Measurements from ENCODE around the gene CNOT11.
"Not testable (repeated sequence)": the region's sequence is repeated elsewhere in the genome, so short reads cannot be mapped to it uniquely, and the experiment has no call there.

The CNOT11 gene

GRCh38 chr2:101252408-101253012 is at the start of gene CNOT11:
TSS of gene CNOT11 (plus strand) at chr2:101252886. CDS start at chr2:101252965, 79 bp downstream.
- peak; percentile 95 for DNase-seq

GRCh38 chr2:101204400-101205115 is 48.1 kb upstream of the CNOT11 start:
- DNase-seq: no peak

- DNase-seq: peak; percentile 49
These were observed 46.9 kb upstream of the CNOT11 start for GRCh38 chr2:101205521-101206479.

GRCh38 chr2:101208830-101209229 is 43.9 kb upstream of the CNOT11 start:
- no peak for DNase-seq

GRCh38 chr2:101219246-101219645 is 33.4 kb upstream of the CNOT11 start:
- no peak for DNase-seq

GRCh38 chr2:101220091-101220490 is 32.6 kb upstream of the CNOT11 start:
- DNase-seq: not testable (repeated sequence)

- no peak for DNase-seq
These were observed 28.9 kb upstream of the CNOT11 start for GRCh38 chr2:101223814-101224231.

- DNase-seq: no peak
These were observed 22.1 kb upstream of the CNOT11 start for GRCh38 chr2:101230541-101231001.

GRCh38 chr2:101231240-101231639 is 21.4 kb upstream of the CNOT11 start:
- DNase-seq: no peak

GRCh38 chr2:101231937-101232730 is 20.6 kb upstream of the CNOT11 start:
- no peak for DNase-seq

GRCh38 chr2:101232770-101233169 is 19.9 kb upstream of the CNOT11 start:
- DNase-seq: no peak

GRCh38 chr2:101234169-101234938 is 18.3 kb upstream of the CNOT11 start:
- DNase-seq: no peak

GRCh38 chr2:101235956-101236355 is 16.7 kb upstream of the CNOT11 start:
- DNase-seq: not testable (repeated sequence)

- not testable (repeated sequence) for DNase-seq
These were observed 14.7 kb upstream of the CNOT11 start for GRCh38 chr2:101237944-101238343.

GRCh38 chr2:101238930-101239759 is 13.5 kb upstream of the CNOT11 start:
- DNase-seq: no peak

GRCh38 chr2:101239760-101240118 is 12.9 kb upstream of the CNOT11 start:
- DNase-seq: not testable (repeated sequence)

GRCh38 chr2:101240694-101241093 is 12.0 kb upstream of the CNOT11 start:
- DNase-seq: not testable (repeated sequence)

GRCh38 chr2:101241158-101241557 is 11.5 kb upstream of the CNOT11 start:
- DNase-seq: no peak

- not testable (repeated sequence) for DNase-seq
These were observed 8.3 kb upstream of the CNOT11 start for GRCh38 chr2:101244373-101244772.

- DNase-seq: not testable (repeated sequence)
These were observed 7.8 kb upstream of the CNOT11 start for GRCh38 chr2:101244899-101245298.

GRCh38 chr2:101245468-101245867 is 7.2 kb upstream of the CNOT11 start:
- not testable (repeated sequence) for DNase-seq

All from NCI-H1092 treated with DMSO at 0.1 percent for 48 hours (cell line).